Neural progenitor cell (in vitro differentiated cells): ENCODE measurements around the gene KAZN. TPM values are rescaled to one million over a fixed set of nuclear protein-coding genes. Genes with fewer than 3 reads are reported as not detected.

ENCODE experiments used
- DNase-seq: peaks from one replicate; pipeline ENCODE4 v3.0.0-alpha.2; 2016; ENCODE audit warnings: low spot score
- H2AFZ ChIP-seq: fragments of 200-600 bp; sonication (generic); replicated peaks from 2 replicates; pipeline ENCODE4 v1.6.1; 2016; ENCODE audit warnings: antibody characterized with exemption
- H3F3A ChIP-seq: fragments of 200-600 bp; sonication (generic); 2 replicates; pipeline ENCODE4 v1.6.1; 2016; ENCODE audit warnings: antibody characterized with exemption, low read depth
- H3K27ac ChIP-seq: fragments of 200-600 bp; sonication (generic); 2 replicates; pipeline ENCODE4 v1.5.1; 2016; ENCODE audit warnings: mild to moderate bottlenecking
- H3K27me3 ChIP-seq: fragments of 200-600 bp; sonication (generic); 2 replicates; pipeline ENCODE4 v1.6.1; 2016; ENCODE audit warnings: mild to moderate bottlenecking, moderate library complexity
- H3K36me3 ChIP-seq: fragments of 200-600 bp; sonication (generic); 2 replicates; pipeline ENCODE4 v1.5.1; 2016
- H3K4me1 ChIP-seq: fragments of 200-600 bp; sonication (generic); 2 replicates; pipeline ENCODE4 v1.6.1; 2016; ENCODE audit warnings: mixed run types
- H3K4me2 ChIP-seq: fragments of 200-600 bp; sonication (generic); 2 replicates; pipeline ENCODE4 v1.6.1; 2016
- H3K4me3 ChIP-seq: fragments of 200-600 bp; sonication (generic); 2 replicates; pipeline ENCODE4 v1.5.1; 2016
- H3K79me2 ChIP-seq: fragments of 200-600 bp; sonication (generic); 2 replicates; pipeline ENCODE4 v1.6.1; 2016; ENCODE audit warnings: low read depth
- H3K9ac ChIP-seq: fragments of 200-600 bp; sonication (generic); 2 replicates; pipeline ENCODE4 v1.6.1; 2016
- H3K9me3 ChIP-seq: fragments of 200-600 bp; sonication (generic); 2 replicates; pipeline ENCODE4 v1.5.1; 2016; ENCODE audit warnings: low read depth
- H4K20me1 ChIP-seq: fragments of 200-600 bp; sonication (generic); 2 replicates; pipeline ENCODE4 v1.6.1; 2016; ENCODE audit warnings: low read depth
- H3K27ac Mint-ChIP-seq: 3 replicates; pipeline ENCODE4 v1.8.0; 2021; ENCODE audit warnings: mixed read lengths
- H3K27me3 Mint-ChIP-seq: 2 replicates; pipeline ENCODE4 v1.8.0; 2022; ENCODE audit warnings: low read depth, mild to moderate bottlenecking, inconsistent platforms, moderate library complexity, mixed read lengths; ENCODE audit not compliant: insufficient read depth
- H3K36me3 Mint-ChIP-seq: 3 replicates; pipeline ENCODE4 v1.8.0; 2021; ENCODE audit warnings: mixed read lengths
- H3K4me1 Mint-ChIP-seq: 3 replicates; pipeline ENCODE4 v1.8.0; 2021; ENCODE audit warnings: mixed read lengths
- H3K4me3 Mint-ChIP-seq: 3 replicates; pipeline ENCODE4 v1.8.0; 2021; ENCODE audit warnings: mild to moderate bottlenecking, moderate library complexity, mixed read lengths
- H3K9me3 Mint-ChIP-seq: 3 replicates; pipeline ENCODE4 v1.8.0; 2020; ENCODE audit warnings: mixed read lengths
- EZH2 ChIP-seq: fragments of 200-600 bp; sonication (generic); IDR thresholded peaks from 2 replicates; pipeline ENCODE4 v1.6.1; 2017; ENCODE audit warnings: antibody characterized with exemption, mild to moderate bottlenecking, moderate library complexity
- EZH2phosphoT487 ChIP-seq: fragments of 200-600 bp; sonication (generic); IDR thresholded peaks from 2 replicates; pipeline ENCODE4 v1.6.1; 2017; ENCODE audit warnings: antibody characterized with exemption
- total RNA-seq: library from RNA; depleted of rRNA; stranded (reverse); fragments of >200 nt; gene quantifications from 2 replicates; pipeline ENCODE4 v1.2.3, GENCODE V29; 2015; ENCODE audit warnings: low replicate concordance
- TF ChIP-seq, protein P1 (sequence below): fragments of 200-600 bp; sonication (generic); IDR thresholded peaks from 2 replicates; pipeline ENCODE4 v1.5.1; 2017; ENCODE audit warnings: antibody characterized with exemption, mild to moderate bottlenecking

KAZN gene
- total RNA-seq, 1 donor from 2014 or later = 6.1 TPM

DNA sequence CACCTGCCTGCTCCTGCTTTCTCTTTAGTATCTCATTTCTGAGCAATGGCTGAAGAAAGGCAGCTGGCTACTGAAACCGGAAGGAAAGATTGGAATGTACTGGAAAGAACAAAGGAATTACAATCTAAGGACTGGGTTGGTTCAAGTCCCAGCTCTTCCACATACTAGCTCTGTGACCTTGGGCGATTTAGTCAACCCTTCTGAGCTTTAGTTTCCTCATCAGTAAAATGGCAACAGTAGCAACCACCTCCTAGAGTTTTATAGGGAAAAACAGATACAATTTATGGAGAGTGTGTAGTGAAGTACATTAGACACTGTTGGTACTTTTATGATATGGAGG, 158.8 kb downstream of the KAZN start:
- H3K79me2 ChIP-seq = no peaks in the 10 kb centered on the region
- Mint-ChIP-seq H3K4me3 (no peak overlapping the region), H3K27me3 (peaks cover 3% of the 10 kb centered on the region), H3K9me3 (peaks cover 10% of the 10 kb centered on the region), H3K27ac (no peak overlapping the region), H3K36me3 (peaks cover 3% of the 10 kb centered on the region), H3K4me1 (peaks cover 61% of the 10 kb centered on the region)
- H2AFZ ChIP-seq = no peak overlapping the region
- H3K4me3 ChIP-seq = no peak overlapping the region
- no peak for TF ChIP-seq EZH2
- TF ChIP-seq, protein P1, sequence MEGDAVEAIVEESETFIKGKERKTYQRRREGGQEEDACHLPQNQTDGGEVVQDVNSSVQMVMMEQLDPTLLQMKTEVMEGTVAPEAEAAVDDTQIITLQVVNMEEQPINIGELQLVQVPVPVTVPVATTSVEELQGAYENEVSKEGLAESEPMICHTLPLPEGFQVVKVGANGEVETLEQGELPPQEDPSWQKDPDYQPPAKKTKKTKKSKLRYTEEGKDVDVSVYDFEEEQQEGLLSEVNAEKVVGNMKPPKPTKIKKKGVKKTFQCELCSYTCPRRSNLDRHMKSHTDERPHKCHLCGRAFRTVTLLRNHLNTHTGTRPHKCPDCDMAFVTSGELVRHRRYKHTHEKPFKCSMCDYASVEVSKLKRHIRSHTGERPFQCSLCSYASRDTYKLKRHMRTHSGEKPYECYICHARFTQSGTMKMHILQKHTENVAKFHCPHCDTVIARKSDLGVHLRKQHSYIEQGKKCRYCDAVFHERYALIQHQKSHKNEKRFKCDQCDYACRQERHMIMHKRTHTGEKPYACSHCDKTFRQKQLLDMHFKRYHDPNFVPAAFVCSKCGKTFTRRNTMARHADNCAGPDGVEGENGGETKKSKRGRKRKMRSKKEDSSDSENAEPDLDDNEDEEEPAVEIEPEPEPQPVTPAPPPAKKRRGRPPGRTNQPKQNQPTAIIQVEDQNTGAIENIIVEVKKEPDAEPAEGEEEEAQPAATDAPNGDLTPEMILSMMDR = no peak
- TF ChIP-seq EZH2phosphoT487 = no peak
- H3K27me3 ChIP-seq = no peaks in the 10 kb centered on the region
- H3K4me1 ChIP-seq = peaks cover 53% of the 10 kb centered on the region
- peaks cover 32% of the 10 kb centered on the region for H3F3A ChIP-seq
- H4K20me1 ChIP-seq = peaks cover 20% of the 10 kb centered on the region
- no peak overlapping the region for H3K4me2 ChIP-seq
- H3K36me3 ChIP-seq = no peaks in the 10 kb centered on the region
- H3K27ac ChIP-seq = no peak overlapping the region
- DNase-seq = no peak
- no peak overlapping the region for H3K9ac ChIP-seq
- no peaks in the 10 kb centered on the region for H3K9me3 ChIP-seq

DNA sequence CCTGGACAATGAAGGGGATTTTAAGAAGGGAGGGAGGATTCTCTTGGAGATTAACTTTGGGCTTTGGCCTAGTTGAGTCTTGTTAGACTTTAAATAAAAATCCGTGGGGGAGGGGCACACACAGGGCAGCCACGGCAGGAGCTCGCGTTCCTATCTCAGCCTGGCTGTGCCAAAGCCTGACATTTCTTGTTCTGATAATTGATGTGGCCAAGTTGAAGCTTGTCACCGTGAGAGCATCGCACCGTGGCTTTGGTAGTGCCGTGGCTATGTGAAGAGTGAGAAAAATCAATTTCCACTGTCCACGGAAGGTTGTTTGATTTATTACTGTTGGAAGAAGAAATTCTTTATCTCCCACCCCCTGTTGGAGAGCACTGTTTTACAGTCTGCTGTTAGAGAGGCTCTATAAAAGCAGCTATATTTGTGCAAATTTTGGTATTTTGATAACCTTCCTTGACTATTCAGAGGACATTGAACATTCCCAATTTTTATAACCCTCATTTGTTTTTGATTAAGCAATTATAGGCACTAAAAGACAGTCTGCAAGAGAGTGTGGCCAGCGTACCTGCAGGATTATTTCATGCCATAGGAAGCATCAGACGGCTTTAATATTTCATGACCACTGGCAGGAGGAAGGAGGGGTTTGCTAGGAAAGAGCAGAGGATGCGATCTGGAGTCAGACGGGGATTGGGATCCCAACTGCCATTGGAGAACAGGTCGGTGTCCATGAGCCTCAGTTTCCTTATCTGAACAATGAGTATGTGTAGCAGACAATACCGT, 160.7 kb downstream of the KAZN start:
- peaks cover 23% of the 10 kb centered on the region for H4K20me1 ChIP-seq
- no peaks in the 10 kb centered on the region for H3K27me3 ChIP-seq
- H3K36me3 ChIP-seq = no peaks in the 10 kb centered on the region
- H3K9me3 ChIP-seq = no peaks in the 10 kb centered on the region
- peaks cover 3% of the 10 kb centered on the region for H3K27me3 Mint-ChIP-seq
- H3K27ac ChIP-seq = no peak overlapping the region
- peak; percentile 71 for DNase-seq
- TF ChIP-seq EZH2 (no peak), EZH2phosphoT487 (no peak)
- TF ChIP-seq, protein P1 = no peak
- no peaks in the 10 kb centered on the region for H3K9me3 Mint-ChIP-seq
- H3K79me2 ChIP-seq = no peaks in the 10 kb centered on the region
- peaks cover 63% of the 10 kb centered on the region for H3K4me1 ChIP-seq
- H2AFZ ChIP-seq = no peak overlapping the region
- peaks cover 35% of the 10 kb centered on the region for H3F3A ChIP-seq
- peak overlapping the region; percentile 32 for H3K4me2 ChIP-seq
- H3K9ac ChIP-seq = no peak overlapping the region
- H3K36me3 Mint-ChIP-seq = no peaks in the 10 kb centered on the region
- H3K4me3 ChIP-seq = no peak overlapping the region
- H3K4me1 Mint-ChIP-seq = peaks cover 61% of the 10 kb centered on the region
- peak overlapping the region; percentile 2 for H3K27ac Mint-ChIP-seq
- no peak overlapping the region for H3K4me3 Mint-ChIP-seq

DNA sequence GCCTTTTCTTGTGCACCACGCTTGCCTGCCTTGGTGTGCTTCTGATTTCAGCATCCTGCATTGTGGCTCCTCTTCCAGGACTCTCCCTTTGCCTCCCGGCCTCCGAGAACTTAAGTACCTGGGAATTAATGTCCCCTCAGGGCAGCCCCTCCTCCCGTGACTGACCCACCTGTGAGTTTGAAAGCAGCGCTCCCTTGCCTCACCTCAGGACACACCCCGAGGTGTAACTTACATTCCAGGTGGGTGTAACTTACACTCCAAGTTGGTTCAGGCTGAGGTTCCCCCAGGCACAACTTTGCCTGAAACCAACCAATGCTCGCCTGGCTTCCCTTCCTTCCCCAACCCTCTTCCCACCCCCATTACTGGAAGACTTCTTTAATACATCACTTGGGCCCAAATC, 161.4 kb downstream of the KAZN start:
- DNase-seq = no peak
- Histone ChIP-seq H3K9ac (no peak overlapping the region), H3K4me1 (peaks cover 63% of the 10 kb centered on the region), H3K4me3 (no peak overlapping the region), H3F3A (peaks cover 35% of the 10 kb centered on the region), H3K27ac (no peak overlapping the region), H3K9me3 (no peaks in the 10 kb centered on the region), H3K36me3 (no peaks in the 10 kb centered on the region), H3K27me3 (no peaks in the 10 kb centered on the region), H2AFZ (no peak overlapping the region), H3K79me2 (no peaks in the 10 kb centered on the region), H4K20me1 (peaks cover 23% of the 10 kb centered on the region), H3K4me2 (peak overlapping the region; percentile 32)
- Mint-ChIP-seq H3K9me3 (no peaks in the 10 kb centered on the region), H3K36me3 (peaks cover under 1% of the 10 kb centered on the region), H3K4me1 (peaks cover 56% of the 10 kb centered on the region), H3K27ac (peak overlapping the region; percentile 4), H3K4me3 (no peak overlapping the region), H3K27me3 (peaks cover 2% of the 10 kb centered on the region)
- no peak for TF ChIP-seq EZH2

- peaks cover 48% of the 10 kb centered on the region for H3K4me1 Mint-ChIP-seq
- Histone ChIP-seq H3K79me2 (no peaks in the 10 kb centered on the region), H3K36me3 (no peaks in the 10 kb centered on the region), H3K9ac (no peak overlapping the region), H3K4me3 (no peak overlapping the region), H3K4me1 (peaks cover 56% of the 10 kb centered on the region), H3K27me3 (no peaks in the 10 kb centered on the region), H3K27ac (no peak overlapping the region), H3K4me2 (peak overlapping the region; percentile 54), H3F3A (peaks cover 27% of the 10 kb centered on the region), H2AFZ (no peak overlapping the region), H3K9me3 (no peaks in the 10 kb centered on the region), H4K20me1 (peaks cover 23% of the 10 kb centered on the region)
- peaks cover 7% of the 10 kb centered on the region for H3K36me3 Mint-ChIP-seq
- no peaks in the 10 kb centered on the region for H3K9me3 Mint-ChIP-seq
- H3K27me3 Mint-ChIP-seq = peaks cover 2% of the 10 kb centered on the region
- TF ChIP-seq EZH2 (no peak), EZH2phosphoT487 (no peak)
- TF ChIP-seq, protein P1 = no peak
- no peak overlapping the region for H3K4me3 Mint-ChIP-seq
- H3K27ac Mint-ChIP-seq = peak overlapping the region; percentile 78
- DNase-seq = no peak
These were observed 162.3 kb downstream of the KAZN start for GRCh38 chr1:14760780-14761179.
